HG03442 (cell line): ENCODE measurements around the gene LMBRD2.

Experiments used
- ATAC-seq: cut with Tn5 transposase; IDR thresholded peaks from one replicate; pipeline ENCODE4 v1.9.1; 2021; ENCODE audit warnings: mild to moderate bottlenecking, moderate library complexity; ENCODE audit not compliant: unreplicated experiment

Gene LMBRD2

DNA sequence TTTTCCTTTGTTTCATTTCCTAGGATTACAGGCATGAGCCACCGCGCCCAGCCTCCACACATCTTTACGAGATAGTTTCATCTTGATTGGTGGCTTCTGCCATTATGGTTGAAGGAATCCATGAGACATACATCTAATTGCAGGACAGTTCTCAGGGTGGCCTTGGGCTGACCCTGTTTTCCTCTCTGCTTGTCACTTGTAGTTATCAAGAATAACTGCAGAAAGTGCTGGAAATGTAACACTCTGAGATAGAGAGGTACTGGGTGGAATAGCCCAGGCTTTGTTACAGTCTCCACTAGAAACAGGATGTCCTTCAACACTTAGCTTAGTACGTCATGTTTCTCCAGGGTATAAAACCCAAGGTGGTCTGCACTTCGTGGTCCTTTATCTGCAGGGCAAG is 95.7 kb downstream of the LMBRD2 start:
- no peak for ATAC-seq

DNA sequence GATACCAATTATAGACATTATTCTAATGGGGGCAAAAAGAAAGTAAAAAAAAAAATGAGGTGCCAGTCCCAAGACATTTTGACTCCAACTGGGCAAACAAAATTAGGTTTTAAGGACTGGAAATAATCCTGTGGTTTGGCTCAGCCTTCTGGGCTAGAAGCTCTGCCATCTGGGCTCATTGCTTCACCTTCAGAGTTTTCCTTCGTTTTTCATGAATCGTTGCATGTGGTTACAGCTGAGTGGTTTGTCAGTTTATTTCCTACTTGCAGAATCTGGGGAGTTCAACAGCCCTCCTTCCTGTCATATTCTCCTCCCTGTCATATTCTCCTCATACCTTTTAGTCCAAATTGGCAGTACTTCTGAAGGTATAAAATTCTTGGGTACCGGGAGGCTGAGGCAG is 97.0 kb downstream of the LMBRD2 start:
- no peak for ATAC-seq

DNA sequence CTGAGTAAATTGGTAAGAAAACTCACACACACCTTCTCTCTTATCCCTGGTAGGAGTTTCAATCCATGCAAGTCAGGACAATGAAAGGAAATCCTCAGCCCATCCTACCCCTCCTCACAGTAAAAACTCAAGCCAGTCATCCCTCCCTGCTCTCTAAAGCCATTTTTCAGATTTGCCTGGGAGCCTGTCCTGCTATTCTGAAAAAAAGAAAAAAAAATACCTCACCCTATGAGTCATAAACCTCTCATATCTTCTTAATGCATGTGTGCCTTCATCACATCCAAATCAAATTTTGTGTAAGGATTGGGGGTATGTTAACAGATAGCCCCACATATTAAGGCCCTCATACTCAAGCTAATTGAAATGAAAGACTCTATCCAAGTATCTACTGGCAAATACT is 99.1 kb downstream of the LMBRD2 start:
- no peak for ATAC-seq

DNA sequence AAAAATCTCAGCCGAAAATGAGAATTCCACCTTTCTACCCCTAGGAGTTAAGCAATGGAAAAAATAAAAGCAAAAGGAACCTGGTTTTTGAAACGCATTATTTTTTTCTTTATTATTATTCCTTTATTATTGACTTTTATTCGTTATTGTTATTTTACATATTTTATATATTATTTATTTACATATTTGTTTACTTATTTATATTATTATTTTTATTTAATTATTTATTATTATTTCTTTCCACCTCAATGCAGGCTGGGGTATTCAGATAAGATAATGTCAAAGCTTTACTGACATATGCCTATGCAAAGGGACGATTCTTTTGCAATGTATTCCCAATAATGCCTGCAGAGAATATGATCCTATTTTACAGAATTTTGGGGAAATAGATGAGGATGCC is 101.7 kb downstream of the LMBRD2 start:
- no peak for ATAC-seq
